Endothelial cell of umbilical vein (primary cell): ENCODE measurements around the gene USP34. TPM values are rescaled to one million over a fixed set of nuclear protein-coding genes. Genes with fewer than 3 reads are reported as not detected.
A peak's percentile ranks its signal among the peaks of the same experiment; 100 is the strongest.

Source experiments
- BruUV-seq: library from RNA; stranded (reverse); fragments of 400-500 nt; replicated peaks from 2 replicates; lab custom pipeline; 2021; lab: Mats Ljungman, UMichigan
- CTCF ChIA-PET: fragments of 300-600, 350-600 bp; sonication (Branson Sonifier 250); formaldehyde crosslinking; loops from one replicate; lab custom pipeline; 2021; ENCODE audit warnings: antibody characterized with exemption, inconsistent platforms; lab: Charles Lee
- POLR2A ChIA-PET: fragments of 300-600, 350-600 bp; sonication (Branson Sonifier 250); formaldehyde crosslinking; loops from one replicate; lab custom pipeline; 2021; ENCODE audit warnings: antibody characterized with exemption, inconsistent platforms; lab: Charles Lee
- DNase-seq: peaks from one replicate; pipeline ENCODE4 v3.0.0-alpha.2; 2011; ENCODE audit warnings: low read depth, low spot score
- FAIRE-seq: peaks from 2 replicates; lab custom pipeline; 2011; peaks lifted over from hg19 to GRCh38; lab: Jason Lieb, UNC
- H2AFZ ChIP-seq: 2 replicates; pipeline ENCODE4 v1.6.0; 2012; ENCODE audit warnings: low read depth, low read length, control low read depth, inconsistent platforms
- H3K27ac ChIP-seq: 2 replicates; pipeline ENCODE4 v1.5.1; 2011; ENCODE audit warnings: low read depth, mild to moderate bottlenecking, control low read depth, low read length, moderate library complexity; ENCODE audit not compliant: insufficient read depth
- H3K27me3 ChIP-seq, 2 experiments: 2 replicates each; pipeline versions ENCODE4 v1.6.0 to v1.6.1; 2011; ENCODE audit warnings: low read length in 2 of 2, mixed read lengths in 1 of 2; ENCODE audit not compliant: control insufficient read depth in 2 of 2, insufficient read depth in 2 of 2
- H3K36me3 ChIP-seq, 2 experiments: 2 replicates in 1 of 2; 3 replicates in 1 of 2; pipeline ENCODE4 v1.5.1; 2011; ENCODE audit warnings: low read length in 2 of 2, mild to moderate bottlenecking in 1 of 2, moderate library complexity in 1 of 2; ENCODE audit not compliant: control insufficient read depth in 2 of 2, insufficient read depth in 2 of 2; ENCODE audit errors: extremely low read depth in 1 of 2
- H3K4me1 ChIP-seq: 3 replicates; pipeline ENCODE4 v1.5.1; 2011; ENCODE audit warnings: mild to moderate bottlenecking, low read length; ENCODE audit not compliant: control insufficient read depth, insufficient read depth; ENCODE audit errors: extremely low read depth
- H3K4me2 ChIP-seq: 2 replicates; pipeline ENCODE4 v1.6.1; 2011; ENCODE audit warnings: low read length, control low read depth, mixed read lengths; ENCODE audit not compliant: insufficient read depth
- H3K4me3 ChIP-seq, 3 experiments: fragments of 200-600 bp in 1 of 3; sonication (generic), shearing (Covaris generic) in 1 of 3; replicated peaks in 1 of 3; 2 replicates each; pipeline ENCODE4 v1.5.1; 2011 to 2016; ENCODE audit warnings: control low read depth in 3 of 3, low read length in 3 of 3, mild to moderate bottlenecking in 2 of 3, inconsistent platforms in 1 of 3, low read depth in 1 of 3, moderate library complexity in 1 of 3; ENCODE audit not compliant: insufficient read depth in 1 of 3
- H3K79me2 ChIP-seq: 2 replicates; pipeline ENCODE4 v1.6.0; 2012; ENCODE audit warnings: low read length, inconsistent platforms; ENCODE audit not compliant: control insufficient read depth, insufficient read depth
- H3K9ac ChIP-seq: replicated peaks from 2 replicates; pipeline ENCODE3; 2011; ENCODE audit warnings: low read length, control low read depth; ENCODE audit not compliant: insufficient read depth; ENCODE audit errors: extremely low read depth
- H3K9me1 ChIP-seq: replicated peaks from 3 replicates; pipeline ENCODE4 v1.6.0; 2011; ENCODE audit warnings: mild to moderate bottlenecking, low read length; ENCODE audit not compliant: control insufficient read depth, insufficient read depth; ENCODE audit errors: extremely low read depth
- H3K9me3 ChIP-seq: replicated peaks from 2 replicates; pipeline ENCODE4 v1.5.1; 2012; ENCODE audit warnings: low read length, inconsistent platforms; ENCODE audit not compliant: control insufficient read depth, insufficient read depth
- H4K20me1 ChIP-seq: replicated peaks from 2 replicates; pipeline ENCODE3; 2011; ENCODE audit warnings: mild to moderate bottlenecking, low read length; ENCODE audit not compliant: control insufficient read depth, insufficient read depth; ENCODE audit errors: extremely low read depth
- EZH2 ChIP-seq: IDR thresholded peaks from 2 replicates; pipeline ENCODE4 v1.6.1; 2012; ENCODE audit warnings: borderline replicate concordance, low read depth, mild to moderate bottlenecking, moderate library complexity, low read length, inconsistent platforms; ENCODE audit not compliant: severe bottlenecking
- FOS ChIP-seq: IDR thresholded peaks from 2 replicates; pipeline ENCODE4 v1.6.1; 2011; ENCODE audit warnings: mild to moderate bottlenecking, low read length, moderate library complexity, borderline replicate concordance; ENCODE audit not compliant: insufficient read depth
- GATA2 ChIP-seq: IDR thresholded peaks from 2 replicates; pipeline ENCODE4 v1.7.0; 2011; ENCODE audit warnings: low read depth, mild to moderate bottlenecking, moderate library complexity, mixed read lengths, low read length; ENCODE audit not compliant: insufficient read length, insufficient read depth
- JUN ChIP-seq: IDR thresholded peaks from 2 replicates; pipeline ENCODE4 v1.6.1; 2011; ENCODE audit warnings: borderline replicate concordance, low read depth; ENCODE audit not compliant: insufficient read length, insufficient read depth
- MYC ChIP-seq: IDR thresholded peaks from one replicate; pipeline ENCODE4 v1.6.1; 2011; ENCODE audit warnings: mild to moderate bottlenecking, low read depth, low read length
- POLR2A ChIP-seq: IDR thresholded peaks from 2 replicates; pipeline ENCODE4 v1.6.1; 2012; ENCODE audit warnings: low read depth, mild to moderate bottlenecking, control low read depth, low read length
- POLR2AphosphoS5 ChIP-seq: IDR thresholded peaks from 2 replicates; pipeline ENCODE4 v1.6.1; 2012; ENCODE audit warnings: low read depth, mild to moderate bottlenecking, control low read depth, low read length, moderate library complexity; ENCODE audit not compliant: insufficient read depth
- dilution Hi-C: fragments of 300-500 bp; cut with MboI; formaldehyde crosslinking; loops from one replicate; pipeline ENCODE4 v1.15.0; 2019; ENCODE audit warnings: low sequenced_read_pairs; ENCODE audit not compliant: extremely low pct_ligation_motif_present
- intact Hi-C: fragments of 100-400 bp; cut with micrococcal nuclease; formaldehyde crosslinking; loops from one replicate; pipeline ENCODE4 v1.10.0; 2022
- polyA plus RNA-seq, 4 experiments: library from polyadenylated mRNA; depleted of rRNA in 3 of 4; stranded (reverse) in 3 of 4; unstranded in 1 of 4; fragments of >200 nt; gene quantifications; 2 replicates each; pipeline versions ENCODE4 v1.2.1 to v1.2.3, GENCODE V29; 2011 to 2012; ENCODE audit warnings: missing spikeins in 1 of 4
- total RNA-seq: library from RNA; stranded (reverse); gene quantifications from 2 replicates; pipeline ENCODE4 v1.2.3, GENCODE V29; 2021
- TF ChIP-seq, protein P1 (sequence below): IDR thresholded peaks from 2 replicates; pipeline ENCODE4 v1.6.1; 2011; ENCODE audit not compliant: insufficient read depth, insufficient read length
- TF ChIP-seq, protein P2 (sequence below), 2 donors: IDR thresholded peaks; 1 replicate in 1 of 2; 2 replicates in 1 of 2; pipeline ENCODE4 v1.5.1; 2011; ENCODE audit warnings: low read length in 2 of 2, mild to moderate bottlenecking in 2 of 2, moderate library complexity in 2 of 2, control low read depth in 1 of 2, inconsistent platforms in 1 of 2, low read depth in 1 of 2; ENCODE audit not compliant: insufficient read depth in 1 of 2; ENCODE audit errors: extremely low read depth in 1 of 2

Gene USP34
- total and polyA plus RNA-seq, 2 donors (not counting 3 experiments of a cell fraction or from before 2014, with no cell fraction given) = 46.3 to 96.9 TPM

DNA sequence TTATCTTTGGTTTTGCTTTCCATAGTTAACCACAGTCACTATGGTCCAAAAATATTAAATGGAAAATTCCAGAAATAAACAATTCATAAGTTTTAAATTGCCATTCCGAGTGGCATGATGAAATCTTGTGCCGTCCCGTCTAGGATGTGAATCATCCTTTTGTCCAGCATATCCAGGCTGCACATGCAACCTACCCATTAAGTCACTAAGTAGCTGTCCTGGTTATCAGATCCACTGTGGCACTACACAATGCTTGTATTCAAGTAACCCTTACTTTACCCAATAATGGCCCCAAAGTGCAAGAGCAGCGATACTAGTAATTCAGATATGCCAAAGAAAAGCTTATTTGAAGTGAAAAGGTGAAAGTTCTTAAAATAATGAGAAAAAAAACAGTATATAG, 10.7 kb downstream of the USP34 start:
- Histone ChIP-seq H3K9me3 (no peaks in the 10 kb centered on the region), H3K79me2 (peaks cover 98% of the 10 kb centered on the region), H3K4me1 (peaks cover 13% of the 10 kb centered on the region), H3K9ac (peak overlapping the region; percentile 47), H4K20me1 (peaks cover 4% of the 10 kb centered on the region), H3K27me3 (no peaks in the 10 kb centered on the region), H3K4me2 (peak overlapping the region; percentile 50), H3K27ac (peak overlapping the region; percentile 80), H2AFZ (peak overlapping the region; percentile 13), H3K4me3 (no peak overlapping the region), H3K9me1 (no peaks in the 10 kb centered on the region), H3K36me3 (no peaks in the 10 kb centered on the region)
- dilution Hi-C loops = no loop called here
- FAIRE-seq = peak; percentile 86
- no TSS peak for BruUV-seq
- DNase-seq = peak; percentile 82
- intact Hi-C loops = loop anchor here (1.0 kb wide), 1 partner anchor 11 kb away; the partner anchor contains the start of gene USP34
- CTCF ChIA-PET = interaction anchor here (1.0 to 1.5 kb wide), 5 partner anchors 14 to 69 kb away, joined by 4 to 6 read pairs (median 4); no protein-coding TSS in a partner anchor
- peak; percentile 76 for TF ChIP-seq FOS
- TF ChIP-seq POLR2AphosphoS5 = no peak
- TF ChIP-seq MYC = peak; percentile 56
- TF ChIP-seq, protein P1, sequence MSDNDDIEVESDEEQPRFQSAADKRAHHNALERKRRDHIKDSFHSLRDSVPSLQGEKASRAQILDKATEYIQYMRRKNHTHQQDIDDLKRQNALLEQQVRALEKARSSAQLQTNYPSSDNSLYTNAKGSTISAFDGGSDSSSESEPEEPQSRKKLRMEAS = no peak
- peak; percentile 54 for TF ChIP-seq JUN
- TF ChIP-seq EZH2 = no peak
- TF ChIP-seq, protein P2, sequence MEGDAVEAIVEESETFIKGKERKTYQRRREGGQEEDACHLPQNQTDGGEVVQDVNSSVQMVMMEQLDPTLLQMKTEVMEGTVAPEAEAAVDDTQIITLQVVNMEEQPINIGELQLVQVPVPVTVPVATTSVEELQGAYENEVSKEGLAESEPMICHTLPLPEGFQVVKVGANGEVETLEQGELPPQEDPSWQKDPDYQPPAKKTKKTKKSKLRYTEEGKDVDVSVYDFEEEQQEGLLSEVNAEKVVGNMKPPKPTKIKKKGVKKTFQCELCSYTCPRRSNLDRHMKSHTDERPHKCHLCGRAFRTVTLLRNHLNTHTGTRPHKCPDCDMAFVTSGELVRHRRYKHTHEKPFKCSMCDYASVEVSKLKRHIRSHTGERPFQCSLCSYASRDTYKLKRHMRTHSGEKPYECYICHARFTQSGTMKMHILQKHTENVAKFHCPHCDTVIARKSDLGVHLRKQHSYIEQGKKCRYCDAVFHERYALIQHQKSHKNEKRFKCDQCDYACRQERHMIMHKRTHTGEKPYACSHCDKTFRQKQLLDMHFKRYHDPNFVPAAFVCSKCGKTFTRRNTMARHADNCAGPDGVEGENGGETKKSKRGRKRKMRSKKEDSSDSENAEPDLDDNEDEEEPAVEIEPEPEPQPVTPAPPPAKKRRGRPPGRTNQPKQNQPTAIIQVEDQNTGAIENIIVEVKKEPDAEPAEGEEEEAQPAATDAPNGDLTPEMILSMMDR (IDR thresholded peaks at IDR 0.05; ENCODE audit: extremely low read depth in 1 of 2, insufficient read depth in 1 of 2, low read depth in 1 of 2, low read length in 2 of 2) = no peak
- peak; percentile 71 for TF ChIP-seq GATA2
- TF ChIP-seq POLR2A = no peak
- POLR2A ChIA-PET = interaction anchor here (0.5 kb wide), 1 partner anchor 215 kb away, joined by 3 read pairs; no protein-coding TSS in a partner anchor
